Measurements from ENCODE around the gene KLHDC8B. TPM values are rescaled to one million over a fixed set of nuclear protein-coding genes. Genes with fewer than 3 reads are reported as not detected.

The KLHDC8B gene
- total RNA-seq, 1 donor, result 19.4 TPM

DNA sequence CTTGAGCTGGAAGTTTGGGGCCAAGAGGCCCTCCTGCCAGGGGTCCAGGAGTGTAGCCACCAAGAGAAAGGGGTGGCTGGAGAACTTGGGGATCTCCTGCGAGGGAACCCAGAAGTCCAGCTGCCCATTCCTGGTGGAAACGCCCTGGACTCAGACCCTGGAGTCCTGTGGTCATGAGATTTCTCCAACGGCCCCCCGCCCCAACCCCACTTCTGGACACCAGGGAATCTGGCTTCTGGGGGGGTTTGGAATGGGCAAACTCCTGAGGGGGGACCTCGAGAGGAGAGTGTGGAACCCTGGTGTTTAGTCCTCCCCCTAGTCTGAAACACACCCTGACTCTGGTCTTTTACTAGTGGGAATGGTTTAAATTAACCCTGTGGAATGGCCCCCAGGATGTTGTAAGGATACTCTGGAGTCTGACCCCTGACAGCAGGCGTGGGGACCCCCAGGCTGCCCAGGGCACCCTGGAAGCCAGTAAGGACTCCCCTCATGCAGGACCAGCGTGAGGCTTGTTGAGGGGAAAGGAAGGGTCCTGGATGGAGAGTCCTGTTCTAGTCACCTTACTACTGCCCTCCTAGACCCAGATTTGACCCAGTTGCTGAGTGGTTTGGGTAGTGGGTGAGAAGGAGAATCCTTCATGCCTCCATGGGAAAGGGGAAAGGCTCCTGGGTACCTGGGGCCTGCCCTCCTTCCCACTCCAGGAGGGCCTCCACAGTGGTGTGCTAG is 540 bp downstream of the KLHDC8B start:
- DNase-seq (ENCODE audit: low read depth), result no peak
- TF ChIP-seq, protein P1, sequence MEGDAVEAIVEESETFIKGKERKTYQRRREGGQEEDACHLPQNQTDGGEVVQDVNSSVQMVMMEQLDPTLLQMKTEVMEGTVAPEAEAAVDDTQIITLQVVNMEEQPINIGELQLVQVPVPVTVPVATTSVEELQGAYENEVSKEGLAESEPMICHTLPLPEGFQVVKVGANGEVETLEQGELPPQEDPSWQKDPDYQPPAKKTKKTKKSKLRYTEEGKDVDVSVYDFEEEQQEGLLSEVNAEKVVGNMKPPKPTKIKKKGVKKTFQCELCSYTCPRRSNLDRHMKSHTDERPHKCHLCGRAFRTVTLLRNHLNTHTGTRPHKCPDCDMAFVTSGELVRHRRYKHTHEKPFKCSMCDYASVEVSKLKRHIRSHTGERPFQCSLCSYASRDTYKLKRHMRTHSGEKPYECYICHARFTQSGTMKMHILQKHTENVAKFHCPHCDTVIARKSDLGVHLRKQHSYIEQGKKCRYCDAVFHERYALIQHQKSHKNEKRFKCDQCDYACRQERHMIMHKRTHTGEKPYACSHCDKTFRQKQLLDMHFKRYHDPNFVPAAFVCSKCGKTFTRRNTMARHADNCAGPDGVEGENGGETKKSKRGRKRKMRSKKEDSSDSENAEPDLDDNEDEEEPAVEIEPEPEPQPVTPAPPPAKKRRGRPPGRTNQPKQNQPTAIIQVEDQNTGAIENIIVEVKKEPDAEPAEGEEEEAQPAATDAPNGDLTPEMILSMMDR (IDR thresholded peaks at IDR 0.05; ENCODE audit: insufficient read depth, low read depth, low read length), result no peak
- peak overlapping the region; percentile 81 for H3K4me3 ChIP-seq (ENCODE audit: low read depth, low read length)

DNA sequence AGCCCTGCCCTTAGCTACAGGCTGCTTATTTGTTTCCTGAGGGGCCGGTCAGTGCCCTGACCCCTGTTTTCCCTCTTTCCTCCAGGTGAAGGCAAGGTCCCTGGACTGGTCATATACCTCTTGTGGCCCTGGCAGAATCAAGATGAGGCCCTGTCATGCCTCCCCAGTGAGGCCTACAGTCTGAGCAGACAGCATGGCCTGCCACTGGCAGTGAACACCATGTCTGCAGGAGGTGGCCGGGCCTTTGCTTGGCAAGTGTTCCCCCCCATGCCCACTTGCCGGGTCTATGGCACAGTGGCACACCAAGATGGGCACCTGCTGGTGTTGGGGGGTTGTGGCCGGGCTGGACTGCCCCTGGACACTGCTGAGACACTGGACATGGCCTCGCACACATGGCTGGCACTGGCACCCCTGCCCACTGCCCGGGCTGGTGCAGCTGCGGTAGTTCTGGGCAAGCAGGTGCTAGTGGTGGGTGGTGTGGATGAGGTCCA is 1.2 kb downstream of the KLHDC8B start:
- TF ChIP-seq, protein P1 (IDR thresholded peaks at IDR 0.05; ENCODE audit: insufficient read depth, low read depth, low read length), result no peak
- peak overlapping the region; percentile 81 for H3K4me3 ChIP-seq (ENCODE audit: low read depth, low read length)
- no peak for DNase-seq (ENCODE audit: low read depth)

DNA sequence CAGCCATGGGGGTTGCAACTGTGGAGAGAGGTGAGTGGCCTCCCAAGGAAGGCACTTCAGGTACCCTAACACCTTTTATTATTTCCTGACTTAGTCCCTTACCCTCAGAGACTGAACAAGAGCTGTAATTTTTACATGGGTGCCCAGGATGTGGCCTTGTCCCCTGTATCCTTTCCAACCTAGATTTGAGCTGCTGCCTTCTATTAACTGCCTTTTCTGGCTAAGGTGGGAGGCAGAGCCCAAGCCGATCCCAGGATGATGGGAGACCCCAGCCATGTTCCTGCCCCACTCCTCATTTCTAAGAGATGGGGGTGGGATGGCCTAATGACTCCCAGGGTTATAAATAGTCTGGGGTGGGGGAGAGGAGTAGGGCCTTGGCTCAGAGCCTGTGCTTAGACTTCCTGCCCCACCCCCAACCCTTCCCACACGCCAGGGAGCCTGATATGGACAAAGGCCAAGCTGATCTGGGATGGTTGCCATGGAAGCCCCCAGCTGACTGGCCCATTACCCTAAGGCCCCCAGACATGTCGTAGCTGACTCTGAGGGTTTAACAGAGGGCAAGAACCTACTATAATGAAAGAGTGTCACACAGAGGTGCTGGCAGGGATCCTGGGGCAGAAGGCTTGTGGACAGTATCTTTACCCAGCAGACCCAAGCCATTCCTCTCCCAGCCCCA is 1.9 kb downstream of the KLHDC8B start:
- TF ChIP-seq, protein P1 (IDR thresholded peaks at IDR 0.05; ENCODE audit: insufficient read depth, low read depth, low read length), result no peak
- H3K4me3 ChIP-seq (ENCODE audit: low read depth, low read length), result peak overlapping the region; percentile 81
- DNase-seq (ENCODE audit: low read depth), result peak; percentile 58

DNA sequence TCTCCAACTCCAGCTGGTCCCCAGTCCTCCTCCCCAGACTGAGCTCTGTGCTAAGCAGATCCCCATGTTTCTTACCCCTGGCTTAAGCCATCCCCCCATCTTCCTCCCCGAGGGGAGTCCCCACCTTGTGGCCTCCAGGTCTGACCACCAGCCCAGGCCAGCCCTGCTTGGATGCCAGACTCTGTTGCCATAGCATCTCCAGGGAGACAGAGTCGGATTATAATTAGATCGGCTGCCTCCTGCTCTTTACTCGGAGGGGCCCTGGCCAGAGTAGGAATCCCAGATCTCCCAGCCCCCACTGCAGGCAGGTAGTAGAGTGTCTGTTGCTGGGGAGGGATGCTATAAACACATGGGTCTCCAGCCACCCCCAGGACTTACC is 2.4 kb downstream of the KLHDC8B start:
- no peak overlapping the region for H3K4me3 ChIP-seq (ENCODE audit: low read depth, low read length)
- TF ChIP-seq, protein P1 (IDR thresholded peaks at IDR 0.05; ENCODE audit: insufficient read depth, low read depth, low read length), result no peak
- no peak for DNase-seq (ENCODE audit: low read depth)

DNA sequence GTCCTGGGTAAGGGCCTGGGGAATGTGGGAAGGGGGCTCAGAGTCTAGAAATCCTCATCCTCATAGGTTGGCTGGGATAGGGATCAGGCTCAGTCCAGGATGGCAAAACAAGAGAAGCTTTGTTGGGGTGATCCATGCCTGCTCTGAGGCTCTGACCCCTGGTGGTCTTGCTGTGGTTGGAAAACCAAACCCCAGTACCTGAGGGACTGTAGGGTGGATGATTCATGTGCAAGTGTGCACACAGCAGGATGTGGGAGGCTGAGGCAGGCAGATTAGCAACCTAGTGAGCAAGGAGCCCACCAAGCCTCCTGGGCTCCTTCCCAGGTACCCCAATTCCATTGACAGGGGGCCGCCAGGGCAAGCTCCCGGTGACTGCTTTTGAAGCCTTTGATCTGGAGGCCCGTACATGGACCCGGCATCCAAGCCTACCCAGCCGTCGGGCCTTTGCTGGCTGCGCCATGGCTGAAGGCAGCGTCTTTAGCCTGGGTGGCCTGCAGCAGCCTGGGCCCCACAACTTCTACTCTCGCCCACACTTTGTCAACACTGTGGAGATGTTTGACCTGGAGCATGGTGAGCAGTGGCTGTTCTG is 3.1 kb downstream of the KLHDC8B start:
- H3K4me3 ChIP-seq (ENCODE audit: low read depth, low read length), result no peak overlapping the region
- TF ChIP-seq, protein P1 (IDR thresholded peaks at IDR 0.05; ENCODE audit: insufficient read depth, low read depth, low read length), result no peak
- no peak for DNase-seq (ENCODE audit: low read depth)

DNA sequence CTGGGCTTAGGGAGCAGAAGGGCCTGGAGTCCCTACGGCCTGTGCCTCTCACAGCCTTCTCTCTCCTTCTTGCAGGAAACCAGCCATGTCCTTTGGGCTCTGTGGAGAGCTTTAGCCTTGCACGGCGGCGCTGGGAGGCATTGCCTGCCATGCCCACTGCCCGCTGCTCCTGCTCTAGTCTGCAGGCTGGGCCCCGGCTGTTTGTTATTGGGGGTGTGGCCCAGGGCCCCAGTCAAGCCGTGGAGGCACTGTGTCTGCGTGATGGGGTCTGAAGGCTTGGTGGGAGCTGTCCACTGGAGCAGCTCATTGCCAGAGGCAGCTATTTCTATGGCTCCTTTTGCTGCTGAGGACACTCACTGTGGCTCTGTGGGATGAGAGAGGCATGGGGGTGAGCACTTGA is 4.1 kb downstream of the KLHDC8B start:
- TF ChIP-seq, protein P1 (IDR thresholded peaks at IDR 0.05; ENCODE audit: insufficient read depth, low read depth, low read length), result no peak
- no peak overlapping the region for H3K4me3 ChIP-seq (ENCODE audit: low read depth, low read length)
- no peak for DNase-seq (ENCODE audit: low read depth)

Data from fibroblast of villous mesenchyme (primary cell).